GM12878 (cell line): ENCODE measurements around the gene GPATCH2L. TPM values are rescaled to one million over a fixed set of nuclear protein-coding genes. Genes with fewer than 3 reads are reported as not detected.

Experiments
- CEBPB ChIP-seq, 2 experiments: fragments of 150-350 bp in 1 of 2; IDR thresholded peaks; 2 replicates each; pipeline ENCODE4 v1.6.1; 2012 to 2014; ENCODE audit warnings: low read depth in 2 of 2, low read length in 2 of 2, borderline replicate concordance in 1 of 2, inconsistent platforms in 1 of 2
- MTA2 ChIP-seq: fragments of 450-650 bp; IDR thresholded peaks from 2 replicates; pipeline ENCODE4 v1.6.1; 2016; ENCODE audit warnings: low read depth, mild to moderate bottlenecking, moderate library complexity
- NBN ChIP-seq: fragments of 450-650 bp; IDR thresholded peaks from 2 replicates; pipeline ENCODE4 v1.6.1; 2016
- RAD51 ChIP-seq: fragments of 450-650 bp; IDR thresholded peaks from 2 replicates; pipeline ENCODE4 v1.6.1; 2016; ENCODE audit warnings: moderate library complexity, mild to moderate bottlenecking, inconsistent platforms
- SMAD5 ChIP-seq: IDR thresholded peaks from 2 replicates; pipeline ENCODE4 v1.6.1; 2016; ENCODE audit warnings: antibody characterized with exemption, low read depth
- SP1 ChIP-seq: IDR thresholded peaks from one replicate; pipeline ENCODE4 v1.6.1; 2011; ENCODE audit warnings: low read depth, low read length
- polyA plus RNA-seq, 11 experiments: library from polyadenylated mRNA; depleted of rRNA in 4 of 11; unstranded in 6 of 11; stranded (reverse) in 5 of 11; fragments of >200 nt; fragmentation: Nextera tagmentation in 4 of 11; fragmentation: Illumina TruSeq in 1 of 11; extraction: Ambion mirVana in 4 of 11; extraction: Trizol in 1 of 11; gene quantifications; 1 replicate in 1 of 11; 2 replicates in 10 of 11; pipeline versions ENCODE4 v1.2.1 to v1.2.3, GENCODE V29; 2011 to 2016; ENCODE audit warnings: inconsistent platforms in 2 of 11, missing spikeins in 2 of 11, low read depth in 1 of 11
- total RNA-seq, 4 experiments: library from RNA; depleted of rRNA in 3 of 4; stranded (reverse); fragments of >200 nt in 3 of 4; fragmentation: Illumina TruSeq in 1 of 4; extraction: Trizol in 1 of 4; gene quantifications; 2 replicates each; pipeline versions ENCODE4 v1.2.1 to v1.2.3, GENCODE V29; 2013 to 2021
- TF ChIP-seq, protein P1 (sequence below): fragments of 450-650 bp; IDR thresholded peaks from 2 replicates; pipeline ENCODE4 v1.6.1; 2017; ENCODE audit warnings: mild to moderate bottlenecking, moderate library complexity
- TF ChIP-seq, protein P2 (sequence below): fragments of 450-650 bp; formaldehyde crosslinking; IDR thresholded peaks from 2 replicates; pipeline ENCODE4 v1.5.0; 2022; ENCODE audit warnings: mild to moderate bottlenecking, missing genetic modification characterization
- TF ChIP-seq, protein P3 (sequence below): IDR thresholded peaks from 2 replicates; pipeline ENCODE4 v1.6.1; 2011; ENCODE audit warnings: borderline replicate concordance, low read depth, mild to moderate bottlenecking, moderate library complexity, mixed read lengths, low read length; ENCODE audit not compliant: insufficient read depth; ENCODE audit errors: extremely low read length
- TF ChIP-seq, protein P4 (sequence below): fragments of 450-650 bp; IDR thresholded peaks from 2 replicates; pipeline ENCODE4 v1.6.1; 2017; ENCODE audit warnings: low read depth, mild to moderate bottlenecking, moderate library complexity
- TF ChIP-seq, protein P5 (sequence below): IDR thresholded peaks from 2 replicates; pipeline ENCODE4 v1.6.1; 2012; ENCODE audit warnings: low read depth, low read length, improper control_type of control experiment

The GPATCH2L gene
- total and polyA plus RNA-seq, 10 of the 15 experiments (the other 5 are each of a cell fraction or from before 2014, with no cell fraction given), result 9.1 to 50.9 (median 24.4) TPM

DNA sequence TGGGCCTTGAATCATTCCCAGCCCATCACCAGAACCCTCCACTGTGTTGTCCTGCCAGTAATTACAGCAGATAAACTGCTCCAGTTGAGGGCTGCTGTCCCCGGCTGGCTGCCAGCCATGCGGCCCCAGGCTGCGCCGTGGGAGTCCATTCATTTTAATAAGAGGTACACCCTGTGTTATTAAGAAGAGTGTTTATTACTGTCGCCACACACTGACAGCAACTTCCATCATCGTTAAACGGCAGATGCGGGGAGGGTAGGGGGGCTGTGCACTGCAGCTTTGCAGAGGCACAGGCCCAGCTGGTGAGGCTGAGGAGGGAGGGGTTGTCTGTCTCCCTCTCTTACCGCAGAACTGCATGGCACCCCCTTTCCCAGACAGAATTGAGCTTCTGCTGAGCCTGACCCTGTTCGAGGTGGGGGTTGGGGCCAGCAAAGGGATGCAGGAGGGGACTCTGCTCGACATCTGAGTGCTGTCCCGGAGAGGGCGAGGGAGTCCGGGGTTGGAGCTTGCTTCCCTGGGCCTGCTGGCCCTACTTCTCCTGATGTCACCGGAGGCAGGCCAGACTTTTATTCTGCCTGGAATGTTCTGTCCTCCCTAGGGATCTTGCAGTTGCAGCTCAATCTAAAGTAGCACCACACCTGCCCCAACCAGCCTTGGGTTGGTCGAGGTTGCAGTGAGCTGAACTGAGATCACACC, 33.8 kb upstream of the GPATCH2L start (continued):
- no peak for TF ChIP-seq CEBPB (IDR thresholded peaks at IDR 0.05; ENCODE audit: borderline replicate concordance in 1 of 2, low read depth in 2 of 2, low read length in 2 of 2)
- TF ChIP-seq, protein P1, sequence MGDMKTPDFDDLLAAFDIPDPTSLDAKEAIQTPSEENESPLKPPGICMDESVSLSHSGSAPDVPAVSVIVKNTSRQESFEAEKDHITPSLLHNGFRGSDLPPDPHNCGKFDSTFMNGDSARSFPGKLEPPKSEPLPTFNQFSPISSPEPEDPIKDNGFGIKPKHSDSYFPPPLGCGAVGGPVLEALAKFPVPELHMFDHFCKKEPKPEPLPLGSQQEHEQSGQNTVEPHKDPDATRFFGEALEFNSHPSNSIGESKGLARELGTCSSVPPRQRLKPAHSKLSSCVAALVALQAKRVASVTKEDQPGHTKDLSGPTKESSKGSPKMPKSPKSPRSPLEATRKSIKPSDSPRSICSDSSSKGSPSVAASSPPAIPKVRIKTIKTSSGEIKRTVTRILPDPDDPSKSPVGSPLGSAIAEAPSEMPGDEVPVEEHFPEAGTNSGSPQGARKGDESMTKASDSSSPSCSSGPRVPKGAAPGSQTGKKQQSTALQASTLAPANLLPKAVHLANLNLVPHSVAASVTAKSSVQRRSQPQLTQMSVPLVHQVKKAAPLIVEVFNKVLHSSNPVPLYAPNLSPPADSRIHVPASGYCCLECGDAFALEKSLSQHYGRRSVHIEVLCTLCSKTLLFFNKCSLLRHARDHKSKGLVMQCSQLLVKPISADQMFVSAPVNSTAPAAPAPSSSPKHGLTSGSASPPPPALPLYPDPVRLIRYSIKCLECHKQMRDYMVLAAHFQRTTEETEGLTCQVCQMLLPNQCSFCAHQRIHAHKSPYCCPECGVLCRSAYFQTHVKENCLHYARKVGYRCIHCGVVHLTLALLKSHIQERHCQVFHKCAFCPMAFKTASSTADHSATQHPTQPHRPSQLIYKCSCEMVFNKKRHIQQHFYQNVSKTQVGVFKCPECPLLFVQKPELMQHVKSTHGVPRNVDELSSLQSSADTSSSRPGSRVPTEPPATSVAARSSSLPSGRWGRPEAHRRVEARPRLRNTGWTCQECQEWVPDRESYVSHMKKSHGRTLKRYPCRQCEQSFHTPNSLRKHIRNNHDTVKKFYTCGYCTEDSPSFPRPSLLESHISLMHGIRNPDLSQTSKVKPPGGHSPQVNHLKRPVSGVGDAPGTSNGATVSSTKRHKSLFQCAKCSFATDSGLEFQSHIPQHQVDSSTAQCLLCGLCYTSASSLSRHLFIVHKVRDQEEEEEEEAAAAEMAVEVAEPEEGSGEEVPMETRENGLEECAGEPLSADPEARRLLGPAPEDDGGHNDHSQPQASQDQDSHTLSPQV, result no peak
- TF ChIP-seq RAD51, result no peak
- no peak for TF ChIP-seq SMAD5
- no peak for TF ChIP-seq NBN
- TF ChIP-seq, protein P2, sequence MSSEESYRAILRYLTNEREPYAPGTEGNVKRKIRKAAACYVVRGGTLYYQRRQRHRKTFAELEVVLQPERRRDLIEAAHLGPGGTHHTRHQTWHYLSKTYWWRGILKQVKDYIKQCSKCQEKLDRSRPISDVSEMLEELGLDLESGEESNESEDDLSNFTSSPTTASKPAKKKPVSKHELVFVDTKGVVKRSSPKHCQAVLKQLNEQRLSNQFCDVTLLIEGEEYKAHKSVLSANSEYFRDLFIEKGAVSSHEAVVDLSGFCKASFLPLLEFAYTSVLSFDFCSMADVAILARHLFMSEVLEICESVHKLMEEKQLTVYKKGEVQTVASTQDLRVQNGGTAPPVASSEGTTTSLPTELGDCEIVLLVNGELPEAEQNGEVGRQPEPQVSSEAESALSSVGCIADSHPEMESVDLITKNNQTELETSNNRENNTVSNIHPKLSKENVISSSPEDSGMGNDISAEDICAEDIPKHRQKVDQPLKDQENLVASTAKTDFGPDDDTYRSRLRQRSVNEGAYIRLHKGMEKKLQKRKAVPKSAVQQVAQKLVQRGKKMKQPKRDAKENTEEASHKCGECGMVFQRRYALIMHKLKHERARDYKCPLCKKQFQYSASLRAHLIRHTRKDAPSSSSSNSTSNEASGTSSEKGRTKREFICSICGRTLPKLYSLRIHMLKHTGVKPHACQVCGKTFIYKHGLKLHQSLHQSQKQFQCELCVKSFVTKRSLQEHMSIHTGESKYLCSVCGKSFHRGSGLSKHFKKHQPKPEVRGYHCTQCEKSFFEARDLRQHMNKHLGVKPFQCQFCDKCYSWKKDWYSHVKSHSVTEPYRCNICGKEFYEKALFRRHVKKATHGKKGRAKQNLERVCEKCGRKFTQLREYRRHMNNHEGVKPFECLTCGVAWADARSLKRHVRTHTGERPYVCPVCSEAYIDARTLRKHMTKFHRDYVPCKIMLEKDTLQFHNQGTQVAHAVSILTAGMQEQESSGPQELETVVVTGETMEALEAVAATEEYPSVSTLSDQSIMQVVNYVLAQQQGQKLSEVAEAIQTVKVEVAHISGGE (CRISPR knock-in tag), result no peak
- TF ChIP-seq SP1, result no peak
- TF ChIP-seq, protein P3, sequence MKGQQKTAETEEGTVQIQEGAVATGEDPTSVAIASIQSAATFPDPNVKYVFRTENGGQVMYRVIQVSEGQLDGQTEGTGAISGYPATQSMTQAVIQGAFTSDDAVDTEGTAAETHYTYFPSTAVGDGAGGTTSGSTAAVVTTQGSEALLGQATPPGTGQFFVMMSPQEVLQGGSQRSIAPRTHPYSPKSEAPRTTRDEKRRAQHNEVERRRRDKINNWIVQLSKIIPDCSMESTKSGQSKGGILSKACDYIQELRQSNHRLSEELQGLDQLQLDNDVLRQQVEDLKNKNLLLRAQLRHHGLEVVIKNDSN, result no peak
- TF ChIP-seq, protein P4, sequence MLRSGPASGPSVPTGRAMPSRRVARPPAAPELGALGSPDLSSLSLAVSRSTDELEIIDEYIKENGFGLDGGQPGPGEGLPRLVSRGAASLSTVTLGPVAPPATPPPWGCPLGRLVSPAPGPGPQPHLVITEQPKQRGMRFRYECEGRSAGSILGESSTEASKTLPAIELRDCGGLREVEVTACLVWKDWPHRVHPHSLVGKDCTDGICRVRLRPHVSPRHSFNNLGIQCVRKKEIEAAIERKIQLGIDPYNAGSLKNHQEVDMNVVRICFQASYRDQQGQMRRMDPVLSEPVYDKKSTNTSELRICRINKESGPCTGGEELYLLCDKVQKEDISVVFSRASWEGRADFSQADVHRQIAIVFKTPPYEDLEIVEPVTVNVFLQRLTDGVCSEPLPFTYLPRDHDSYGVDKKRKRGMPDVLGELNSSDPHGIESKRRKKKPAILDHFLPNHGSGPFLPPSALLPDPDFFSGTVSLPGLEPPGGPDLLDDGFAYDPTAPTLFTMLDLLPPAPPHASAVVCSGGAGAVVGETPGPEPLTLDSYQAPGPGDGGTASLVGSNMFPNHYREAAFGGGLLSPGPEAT, result no peak
- no peak for TF ChIP-seq MTA2
- TF ChIP-seq, protein P5, sequence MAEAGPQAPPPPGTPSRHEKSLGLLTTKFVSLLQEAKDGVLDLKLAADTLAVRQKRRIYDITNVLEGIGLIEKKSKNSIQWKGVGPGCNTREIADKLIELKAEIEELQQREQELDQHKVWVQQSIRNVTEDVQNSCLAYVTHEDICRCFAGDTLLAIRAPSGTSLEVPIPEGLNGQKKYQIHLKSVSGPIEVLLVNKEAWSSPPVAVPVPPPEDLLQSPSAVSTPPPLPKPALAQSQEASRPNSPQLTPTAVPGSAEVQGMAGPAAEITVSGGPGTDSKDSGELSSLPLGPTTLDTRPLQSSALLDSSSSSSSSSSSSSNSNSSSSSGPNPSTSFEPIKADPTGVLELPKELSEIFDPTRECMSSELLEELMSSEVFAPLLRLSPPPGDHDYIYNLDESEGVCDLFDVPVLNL, result no peak
